GM12878 (cell line): ENCODE results near the gene NR3C1. TPM values are rescaled to one million over a fixed set of nuclear protein-coding genes. Genes with fewer than 3 reads are reported as not detected.

Source experiments
- ATF7 ChIP-seq: fragments of 450-650 bp; IDR thresholded peaks from 2 replicates; pipeline ENCODE4 v1.6.1; 2016; ENCODE audit warnings: low read depth, mild to moderate bottlenecking
- CBX5 ChIP-seq: sonication (generic); IDR thresholded peaks from 2 replicates; pipeline ENCODE4 v1.6.1; 2016; ENCODE audit warnings: low read depth, moderate library complexity, mild to moderate bottlenecking, inconsistent platforms
- CEBPB ChIP-seq, 2 experiments: fragments of 150-350 bp in 1 of 2; IDR thresholded peaks; 2 replicates each; pipeline ENCODE4 v1.6.1; 2012 to 2014; ENCODE audit warnings: low read depth in 2 of 2, low read length in 2 of 2, borderline replicate concordance in 1 of 2, inconsistent platforms in 1 of 2
- EP300 ChIP-seq, 2 experiments: fragments of 150-350 bp in 1 of 2; IDR thresholded peaks; 2 replicates each; pipeline ENCODE4 v1.6.1; 2011 to 2012; ENCODE audit warnings: low read depth in 2 of 2, low read length in 2 of 2, borderline replicate concordance in 1 of 2, improper control_type of control experiment in 1 of 2, inconsistent platforms in 1 of 2; ENCODE audit not compliant: control insufficient read depth in 1 of 2
- HDAC2 ChIP-seq: fragments of 200-600 bp; sonication (generic); IDR thresholded peaks from 2 replicates; pipeline ENCODE4 v1.6.1; 2017
- HDAC6 ChIP-seq: fragments of 200-600 bp; sonication (generic); IDR thresholded peaks from one replicate; pipeline ENCODE4 v1.8.0; 2017; ENCODE audit warnings: antibody characterized with exemption; ENCODE audit not compliant: unreplicated experiment
- JUND ChIP-seq: IDR thresholded peaks from 2 replicates; pipeline ENCODE4 v1.6.1; 2012; ENCODE audit warnings: low read depth, mild to moderate bottlenecking, low read length, improper control_type of control experiment, moderate library complexity
- NFIC ChIP-seq: IDR thresholded peaks from 2 replicates; pipeline ENCODE4 v1.6.1; 2012; ENCODE audit warnings: low read depth, mild to moderate bottlenecking, inconsistent platforms, low read length, moderate library complexity
- NFXL1 ChIP-seq: fragments of 450-650 bp; IDR thresholded peaks from 2 replicates; pipeline ENCODE4 v1.6.1; 2017; ENCODE audit warnings: antibody characterized with exemption, mild to moderate bottlenecking, borderline replicate concordance
- NR2F1 ChIP-seq: fragments of 450-650 bp; conservative IDR thresholded peaks from 2 replicates; pipeline ENCODE4 v1.6.1; 2017; ENCODE audit warnings: mild to moderate bottlenecking
- RBBP5 ChIP-seq: fragments of 200-600 bp; sonication (generic); conservative IDR thresholded peaks from 2 replicates; pipeline ENCODE4 v1.6.1; 2016
- RCOR1 ChIP-seq: conservative IDR thresholded peaks from 2 replicates; pipeline ENCODE4 v1.6.1; 2012; ENCODE audit warnings: low read depth, low read length, improper control_type of control experiment
- STAT1 ChIP-seq: fragments of 450-650 bp; conservative IDR thresholded peaks from 2 replicates; pipeline ENCODE4 v1.6.1; 2014; ENCODE audit warnings: antibody characterized with exemption, mild to moderate bottlenecking
- STAT3 ChIP-seq: IDR thresholded peaks from 2 replicates; pipeline ENCODE4 v1.6.1; 2011; ENCODE audit warnings: low read depth, low read length, improper control_type of control experiment
- TBL1XR1 ChIP-seq: IDR thresholded peaks from 2 replicates; pipeline ENCODE4 v1.6.1; 2012; ENCODE audit warnings: low read depth, low read length, improper control_type of control experiment
- TCF12 ChIP-seq: IDR thresholded peaks from 2 replicates; pipeline ENCODE4 v1.6.1; 2011; ENCODE audit warnings: low read depth, mild to moderate bottlenecking, low read length
- ZNF217 ChIP-seq: fragments of 450-650 bp; IDR thresholded peaks from 2 replicates; pipeline ENCODE4 v1.6.1; 2017; ENCODE audit warnings: antibody characterized with exemption, mild to moderate bottlenecking
- ZSCAN29 ChIP-seq: fragments of 450-650 bp; IDR thresholded peaks from 2 replicates; pipeline ENCODE4 v1.6.1; 2017; ENCODE audit warnings: mild to moderate bottlenecking, moderate library complexity
- ZZZ3 ChIP-seq: IDR thresholded peaks from 2 replicates; pipeline ENCODE4 v1.6.1; 2011; ENCODE audit warnings: low read depth; ENCODE audit not compliant: control insufficient read depth, insufficient read length
- polyA plus RNA-seq, 11 experiments: library from polyadenylated mRNA; depleted of rRNA in 4 of 11; unstranded in 6 of 11; stranded (reverse) in 5 of 11; fragments of >200 nt; fragmentation: Nextera tagmentation in 4 of 11; fragmentation: Illumina TruSeq in 1 of 11; extraction: Ambion mirVana in 4 of 11; extraction: Trizol in 1 of 11; gene quantifications; 1 replicate in 1 of 11; 2 replicates in 10 of 11; pipeline versions ENCODE4 v1.2.1 to v1.2.3, GENCODE V29; 2011 to 2016; ENCODE audit warnings: inconsistent platforms in 2 of 11, missing spikeins in 2 of 11, low read depth in 1 of 11
- total RNA-seq, 4 experiments: library from RNA; depleted of rRNA in 3 of 4; stranded (reverse); fragments of >200 nt in 3 of 4; fragmentation: Illumina TruSeq in 1 of 4; extraction: Trizol in 1 of 4; gene quantifications; 2 replicates each; pipeline versions ENCODE4 v1.2.1 to v1.2.3, GENCODE V29; 2013 to 2021
- TF ChIP-seq, protein P1 (sequence below): fragments of 450-650 bp; conservative IDR thresholded peaks from 2 replicates; pipeline ENCODE4 v1.6.1; 2017; ENCODE audit warnings: mild to moderate bottlenecking, moderate library complexity
- TF ChIP-seq, protein P2 (sequence below): IDR thresholded peaks from 2 replicates; pipeline ENCODE4 v1.6.1; 2012; ENCODE audit warnings: low read depth, low read length, improper control_type of control experiment
- TF ChIP-seq, protein P3 (sequence below): fragments of 450-650 bp; IDR thresholded peaks from 2 replicates; pipeline ENCODE4 v1.6.1; 2014; ENCODE audit warnings: mild to moderate bottlenecking
- TF ChIP-seq, protein P4 (sequence below): IDR thresholded peaks from 2 replicates; pipeline ENCODE4 v1.6.1; 2011; ENCODE audit warnings: borderline replicate concordance, low read depth, mild to moderate bottlenecking, moderate library complexity, low read length; ENCODE audit not compliant: insufficient read depth, poor library complexity, severe bottlenecking
- TF ChIP-seq, protein P5 (sequence below): fragments of 450-650 bp; IDR thresholded peaks from 2 replicates; pipeline ENCODE4 v1.6.1; 2017; ENCODE audit warnings: low read depth, mild to moderate bottlenecking, moderate library complexity

Gene NR3C1
- total and polyA plus RNA-seq, 10 of the 15 experiments (the other 5 are each of a cell fraction or from before 2014, with no cell fraction given), result 49.7 to 141 (median 109) TPM

DNA sequence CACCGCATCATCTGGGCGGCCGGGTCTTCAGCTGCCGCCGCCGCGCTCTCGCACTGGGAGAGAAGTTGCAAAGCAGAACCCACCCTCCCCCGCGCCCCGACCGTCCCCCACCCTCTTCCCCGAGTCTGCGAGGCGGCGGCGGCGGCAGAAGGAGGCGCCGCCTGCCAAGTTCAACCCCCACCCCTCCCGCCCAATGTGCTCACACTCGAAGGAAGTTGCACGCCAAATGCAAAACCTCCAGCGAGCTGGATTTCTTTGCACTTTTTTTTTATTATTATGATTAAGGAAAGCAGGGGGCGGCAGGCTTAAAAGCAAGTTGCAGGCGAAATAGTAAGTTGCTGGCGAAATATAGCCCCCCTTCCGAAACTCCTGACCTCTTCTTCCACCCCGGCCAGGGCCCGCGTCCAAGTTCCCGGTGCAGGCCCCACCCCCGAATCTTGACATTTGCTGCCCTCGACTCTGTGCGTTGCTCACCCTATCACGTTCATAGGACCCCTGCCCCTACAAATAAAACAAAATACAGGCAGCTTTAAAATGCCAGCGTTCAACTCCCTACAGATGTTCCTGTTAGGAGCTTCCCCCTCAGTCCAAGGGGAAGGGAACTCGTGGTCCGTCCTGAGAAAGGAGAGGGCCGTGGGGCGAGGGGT lies 1.1 kb upstream of the NR3C1 start (continued):
- no peak for TF ChIP-seq NFXL1
- TF ChIP-seq, protein P1, sequence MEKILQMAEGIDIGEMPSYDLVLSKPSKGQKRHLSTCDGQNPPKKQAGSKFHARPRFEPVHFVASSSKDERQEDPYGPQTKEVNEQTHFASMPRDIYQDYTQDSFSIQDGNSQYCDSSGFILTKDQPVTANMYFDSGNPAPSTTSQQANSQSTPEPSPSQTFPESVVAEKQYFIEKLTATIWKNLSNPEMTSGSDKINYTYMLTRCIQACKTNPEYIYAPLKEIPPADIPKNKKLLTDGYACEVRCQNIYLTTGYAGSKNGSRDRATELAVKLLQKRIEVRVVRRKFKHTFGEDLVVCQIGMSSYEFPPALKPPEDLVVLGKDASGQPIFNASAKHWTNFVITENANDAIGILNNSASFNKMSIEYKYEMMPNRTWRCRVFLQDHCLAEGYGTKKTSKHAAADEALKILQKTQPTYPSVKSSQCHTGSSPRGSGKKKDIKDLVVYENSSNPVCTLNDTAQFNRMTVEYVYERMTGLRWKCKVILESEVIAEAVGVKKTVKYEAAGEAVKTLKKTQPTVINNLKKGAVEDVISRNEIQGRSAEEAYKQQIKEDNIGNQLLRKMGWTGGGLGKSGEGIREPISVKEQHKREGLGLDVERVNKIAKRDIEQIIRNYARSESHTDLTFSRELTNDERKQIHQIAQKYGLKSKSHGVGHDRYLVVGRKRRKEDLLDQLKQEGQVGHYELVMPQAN, result 0 out of 2 replicates have a peak, but pooled peaks have one; percentile 24
- no peak for TF ChIP-seq STAT3
- TF ChIP-seq TCF12, result no peak
- TF ChIP-seq CBX5, result 0 out of 2 replicates have a peak, but pooled peaks have one; percentile 20
- no peak for TF ChIP-seq HDAC6
- no peak for TF ChIP-seq HDAC2
- 0 out of 2 replicates have a peak, but pooled peaks have one; percentile 8 for TF ChIP-seq NFIC
- TF ChIP-seq ZSCAN29, result no peak
- no peak for TF ChIP-seq ZZZ3
- peak in 1 of 2 experiments; percentile 17; a peak in 1 of 4 replicates for TF ChIP-seq EP300 (IDR thresholded peaks at IDR 0.05; ENCODE audit: borderline replicate concordance in 1 of 2, control insufficient read depth in 1 of 2, low read depth in 2 of 2, low read length in 2 of 2)
- peak; percentile 70 for TF ChIP-seq NR2F1
- no peak for TF ChIP-seq CEBPB (IDR thresholded peaks at IDR 0.05; ENCODE audit: borderline replicate concordance in 1 of 2, low read depth in 2 of 2, low read length in 2 of 2)
- TF ChIP-seq RCOR1, result 0 out of 2 replicates have a peak, but pooled peaks have one; percentile 3
- TF ChIP-seq, protein P2, sequence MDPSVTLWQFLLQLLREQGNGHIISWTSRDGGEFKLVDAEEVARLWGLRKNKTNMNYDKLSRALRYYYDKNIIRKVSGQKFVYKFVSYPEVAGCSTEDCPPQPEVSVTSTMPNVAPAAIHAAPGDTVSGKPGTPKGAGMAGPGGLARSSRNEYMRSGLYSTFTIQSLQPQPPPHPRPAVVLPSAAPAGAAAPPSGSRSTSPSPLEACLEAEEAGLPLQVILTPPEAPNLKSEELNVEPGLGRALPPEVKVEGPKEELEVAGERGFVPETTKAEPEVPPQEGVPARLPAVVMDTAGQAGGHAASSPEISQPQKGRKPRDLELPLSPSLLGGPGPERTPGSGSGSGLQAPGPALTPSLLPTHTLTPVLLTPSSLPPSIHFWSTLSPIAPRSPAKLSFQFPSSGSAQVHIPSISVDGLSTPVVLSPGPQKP, result no peak
- no peak for TF ChIP-seq STAT1
- peak; percentile 22; the same call in 1 of the 2 replicates for TF ChIP-seq ATF7
- TF ChIP-seq JUND, result no peak
- TF ChIP-seq, protein P3, sequence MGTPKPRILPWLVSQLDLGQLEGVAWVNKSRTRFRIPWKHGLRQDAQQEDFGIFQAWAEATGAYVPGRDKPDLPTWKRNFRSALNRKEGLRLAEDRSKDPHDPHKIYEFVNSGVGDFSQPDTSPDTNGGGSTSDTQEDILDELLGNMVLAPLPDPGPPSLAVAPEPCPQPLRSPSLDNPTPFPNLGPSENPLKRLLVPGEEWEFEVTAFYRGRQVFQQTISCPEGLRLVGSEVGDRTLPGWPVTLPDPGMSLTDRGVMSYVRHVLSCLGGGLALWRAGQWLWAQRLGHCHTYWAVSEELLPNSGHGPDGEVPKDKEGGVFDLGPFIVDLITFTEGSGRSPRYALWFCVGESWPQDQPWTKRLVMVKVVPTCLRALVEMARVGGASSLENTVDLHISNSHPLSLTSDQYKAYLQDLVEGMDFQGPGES, result no peak
- no peak for TF ChIP-seq ZNF217
- no peak for TF ChIP-seq RBBP5
- 0 out of 2 replicates have a peak, but pooled peaks have one; percentile 5 for TF ChIP-seq TBL1XR1
- TF ChIP-seq, protein P4, sequence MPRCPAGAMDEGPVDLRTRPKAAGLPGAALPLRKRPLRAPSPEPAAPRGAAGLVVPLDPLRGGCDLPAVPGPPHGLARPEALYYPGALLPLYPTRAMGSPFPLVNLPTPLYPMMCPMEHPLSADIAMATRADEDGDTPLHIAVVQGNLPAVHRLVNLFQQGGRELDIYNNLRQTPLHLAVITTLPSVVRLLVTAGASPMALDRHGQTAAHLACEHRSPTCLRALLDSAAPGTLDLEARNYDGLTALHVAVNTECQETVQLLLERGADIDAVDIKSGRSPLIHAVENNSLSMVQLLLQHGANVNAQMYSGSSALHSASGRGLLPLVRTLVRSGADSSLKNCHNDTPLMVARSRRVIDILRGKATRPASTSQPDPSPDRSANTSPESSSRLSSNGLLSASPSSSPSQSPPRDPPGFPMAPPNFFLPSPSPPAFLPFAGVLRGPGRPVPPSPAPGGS, result no peak
- TF ChIP-seq, protein P5, sequence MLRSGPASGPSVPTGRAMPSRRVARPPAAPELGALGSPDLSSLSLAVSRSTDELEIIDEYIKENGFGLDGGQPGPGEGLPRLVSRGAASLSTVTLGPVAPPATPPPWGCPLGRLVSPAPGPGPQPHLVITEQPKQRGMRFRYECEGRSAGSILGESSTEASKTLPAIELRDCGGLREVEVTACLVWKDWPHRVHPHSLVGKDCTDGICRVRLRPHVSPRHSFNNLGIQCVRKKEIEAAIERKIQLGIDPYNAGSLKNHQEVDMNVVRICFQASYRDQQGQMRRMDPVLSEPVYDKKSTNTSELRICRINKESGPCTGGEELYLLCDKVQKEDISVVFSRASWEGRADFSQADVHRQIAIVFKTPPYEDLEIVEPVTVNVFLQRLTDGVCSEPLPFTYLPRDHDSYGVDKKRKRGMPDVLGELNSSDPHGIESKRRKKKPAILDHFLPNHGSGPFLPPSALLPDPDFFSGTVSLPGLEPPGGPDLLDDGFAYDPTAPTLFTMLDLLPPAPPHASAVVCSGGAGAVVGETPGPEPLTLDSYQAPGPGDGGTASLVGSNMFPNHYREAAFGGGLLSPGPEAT, result 0 out of 2 replicates have a peak, but pooled peaks have one; percentile 12
